ENCODE data around the gene FAAP20. TPM values are rescaled to one million over a fixed set of nuclear protein-coding genes. Genes with fewer than 3 reads are reported as not detected.

The FAAP20 gene
- total RNA-seq, 1 experiment from 2014 or later: 112 TPM

DNA sequence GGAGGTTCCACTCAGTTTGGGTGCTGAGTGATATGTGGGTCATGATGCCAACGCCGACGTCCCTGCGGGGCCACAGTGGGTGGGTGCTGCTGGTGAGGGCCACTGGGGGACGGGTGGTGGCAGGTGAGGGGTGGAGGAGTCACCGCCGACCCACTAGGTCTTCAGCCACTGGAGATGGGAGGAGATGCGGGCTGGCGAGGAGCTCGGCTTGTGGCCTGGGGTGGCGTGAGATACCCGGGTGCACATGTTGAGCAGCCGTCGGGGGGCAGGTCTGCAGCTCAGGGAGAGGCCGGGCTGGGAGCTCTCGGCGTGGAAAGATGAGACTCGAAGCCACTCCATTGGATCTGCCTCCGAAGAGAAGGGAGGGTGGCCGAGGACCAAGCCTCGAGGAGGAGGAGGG, 40.5 kb downstream of the FAAP20 start:
- RAD21 ChIA-PET (ENCODE audit: low non-redundant PET in 1 of 2, low total read pairs in 2 of 2, uncharacterized antibody in 2 of 2, unreplicated experiment in 2 of 2): no interaction called here
- Histone ChIP-seq H3K9me2 (ENCODE audit: insufficient read depth) (no peaks in the 10 kb centered on the region), H4K20me1 (ENCODE audit: insufficient read depth) (no peaks in the 10 kb centered on the region), H3K9me3 (ENCODE audit: control insufficient read depth in 1 of 2, insufficient read depth in 1 of 2, low read depth in 1 of 2, low read length in 2 of 2) (peaks cover 0 to 4% of the 10 kb centered on the region in 2 experiments; a peak in 1 of 4 replicates), H3K27me3 (ENCODE audit: insufficient read depth, low read length) (no peaks in the 10 kb centered on the region), H3K9ac (ENCODE audit: low read length) (no peak overlapping the region), H3K27ac (ENCODE audit: low read depth, low read length) (no peak overlapping the region), H2AFZ (ENCODE audit: low read depth, low read length, poor library complexity, severe bottlenecking) (no peak overlapping the region), H3K4me1 (ENCODE audit: control insufficient read depth in 1 of 2, insufficient read depth in 2 of 2, low read length in 2 of 2) (no peaks in the 10 kb centered on the region), H3K4me2 (ENCODE audit: low read length) (no peak overlapping the region), H3K79me2 (ENCODE audit: insufficient read depth, low read length) (no peaks in the 10 kb centered on the region), H3K4me3 (replicated peaks in 1 of 2; ENCODE audit: low read depth in 1 of 2, low read length in 2 of 2) (no peak overlapping the region), H3K36me3 (ENCODE audit: control insufficient read depth in 1 of 2, insufficient read depth in 2 of 2, low read length in 2 of 2) (peaks cover 0 to 5% of the 10 kb centered on the region in 2 experiments; a peak in 3 of 4 replicates)
- intact Hi-C loops (cut with micrococcal nuclease): no loop called here
- POLR2A ChIA-PET: no interaction called here
- TF ChIP-seq TCF7L2 (IDR thresholded peaks at IDR 0.05; ENCODE audit: borderline replicate concordance, extremely low read depth, insufficient read depth, insufficient read length) (no peak), EZH2 (IDR thresholded peaks at IDR 0.05) (no peak), ZNF274 (IDR thresholded peaks at IDR 0.05; ENCODE audit: low read depth, low read length) (no peak), EZH2phosphoT487 (IDR thresholded peaks at IDR 0.05; ENCODE audit: borderline replicate concordance) (no peak), EGR1 (IDR thresholded peaks at IDR 0.05; ENCODE audit: low read depth) (no peak), POLR2AphosphoS5 (IDR thresholded peaks at IDR 0.05; ENCODE audit: low read depth, low read length) (no peak), POLR2A (IDR thresholded peaks at IDR 0.05; ENCODE audit: borderline replicate concordance, extremely low read depth, insufficient read depth, insufficient read length) (no peak), RAD21 (IDR thresholded peaks at IDR 0.05; ENCODE audit: low read depth) (no peak), SIN3A (IDR thresholded peaks at IDR 0.05; ENCODE audit: low read depth) (no peak), CBX3 (IDR thresholded peaks at IDR 0.05; ENCODE audit: low read depth) (no peak), SRF (IDR thresholded peaks at IDR 0.05; ENCODE audit: low read depth) (no peak), JUND (IDR thresholded peaks at IDR 0.05) (no peak)
- TF ChIP-seq, protein P1, sequence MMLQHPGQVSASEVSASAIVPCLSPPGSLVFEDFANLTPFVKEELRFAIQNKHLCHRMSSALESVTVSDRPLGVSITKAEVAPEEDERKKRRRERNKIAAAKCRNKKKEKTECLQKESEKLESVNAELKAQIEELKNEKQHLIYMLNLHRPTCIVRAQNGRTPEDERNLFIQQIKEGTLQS (IDR thresholded peaks at IDR 0.05): no peak
- TF ChIP-seq, protein P2, sequence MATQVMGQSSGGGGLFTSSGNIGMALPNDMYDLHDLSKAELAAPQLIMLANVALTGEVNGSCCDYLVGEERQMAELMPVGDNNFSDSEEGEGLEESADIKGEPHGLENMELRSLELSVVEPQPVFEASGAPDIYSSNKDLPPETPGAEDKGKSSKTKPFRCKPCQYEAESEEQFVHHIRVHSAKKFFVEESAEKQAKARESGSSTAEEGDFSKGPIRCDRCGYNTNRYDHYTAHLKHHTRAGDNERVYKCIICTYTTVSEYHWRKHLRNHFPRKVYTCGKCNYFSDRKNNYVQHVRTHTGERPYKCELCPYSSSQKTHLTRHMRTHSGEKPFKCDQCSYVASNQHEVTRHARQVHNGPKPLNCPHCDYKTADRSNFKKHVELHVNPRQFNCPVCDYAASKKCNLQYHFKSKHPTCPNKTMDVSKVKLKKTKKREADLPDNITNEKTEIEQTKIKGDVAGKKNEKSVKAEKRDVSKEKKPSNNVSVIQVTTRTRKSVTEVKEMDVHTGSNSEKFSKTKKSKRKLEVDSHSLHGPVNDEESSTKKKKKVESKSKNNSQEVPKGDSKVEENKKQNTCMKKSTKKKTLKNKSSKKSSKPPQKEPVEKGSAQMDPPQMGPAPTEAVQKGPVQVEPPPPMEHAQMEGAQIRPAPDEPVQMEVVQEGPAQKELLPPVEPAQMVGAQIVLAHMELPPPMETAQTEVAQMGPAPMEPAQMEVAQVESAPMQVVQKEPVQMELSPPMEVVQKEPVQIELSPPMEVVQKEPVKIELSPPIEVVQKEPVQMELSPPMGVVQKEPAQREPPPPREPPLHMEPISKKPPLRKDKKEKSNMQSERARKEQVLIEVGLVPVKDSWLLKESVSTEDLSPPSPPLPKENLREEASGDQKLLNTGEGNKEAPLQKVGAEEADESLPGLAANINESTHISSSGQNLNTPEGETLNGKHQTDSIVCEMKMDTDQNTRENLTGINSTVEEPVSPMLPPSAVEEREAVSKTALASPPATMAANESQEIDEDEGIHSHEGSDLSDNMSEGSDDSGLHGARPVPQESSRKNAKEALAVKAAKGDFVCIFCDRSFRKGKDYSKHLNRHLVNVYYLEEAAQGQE (IDR thresholded peaks at IDR 0.05; ENCODE audit: low read depth): no peak
- TF ChIP-seq, protein P3, sequence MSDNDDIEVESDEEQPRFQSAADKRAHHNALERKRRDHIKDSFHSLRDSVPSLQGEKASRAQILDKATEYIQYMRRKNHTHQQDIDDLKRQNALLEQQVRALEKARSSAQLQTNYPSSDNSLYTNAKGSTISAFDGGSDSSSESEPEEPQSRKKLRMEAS (IDR thresholded peaks at IDR 0.05): no peak
- TF ChIP-seq, protein P4, sequence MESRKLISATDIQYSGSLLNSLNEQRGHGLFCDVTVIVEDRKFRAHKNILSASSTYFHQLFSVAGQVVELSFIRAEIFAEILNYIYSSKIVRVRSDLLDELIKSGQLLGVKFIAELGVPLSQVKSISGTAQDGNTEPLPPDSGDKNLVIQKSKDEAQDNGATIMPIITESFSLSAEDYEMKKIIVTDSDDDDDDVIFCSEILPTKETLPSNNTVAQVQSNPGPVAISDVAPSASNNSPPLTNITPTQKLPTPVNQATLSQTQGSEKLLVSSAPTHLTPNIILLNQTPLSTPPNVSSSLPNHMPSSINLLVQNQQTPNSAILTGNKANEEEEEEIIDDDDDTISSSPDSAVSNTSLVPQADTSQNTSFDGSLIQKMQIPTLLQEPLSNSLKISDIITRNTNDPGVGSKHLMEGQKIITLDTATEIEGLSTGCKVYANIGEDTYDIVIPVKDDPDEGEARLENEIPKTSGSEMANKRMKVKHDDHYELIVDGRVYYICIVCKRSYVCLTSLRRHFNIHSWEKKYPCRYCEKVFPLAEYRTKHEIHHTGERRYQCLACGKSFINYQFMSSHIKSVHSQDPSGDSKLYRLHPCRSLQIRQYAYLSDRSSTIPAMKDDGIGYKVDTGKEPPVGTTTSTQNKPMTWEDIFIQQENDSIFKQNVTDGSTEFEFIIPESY (IDR thresholded peaks at IDR 0.05; ENCODE audit: extremely low read depth, insufficient replicate concordance, low read length): no peak
- no TSS peak for BruUV-seq (replicated peaks)
- CTCF ChIA-PET: interaction anchor here (1.2 kb wide), 1 partner anchor 14 kb away, joined by 4 read pairs; no protein-coding TSS in a partner anchor
- ATAC-seq (no peak), DNase-seq (ENCODE audit: low read depth, low spot score) (no peak)
